B cell (primary cell): ENCODE measurements around the gene SLC24A4. TPM values are rescaled to one million over a fixed set of nuclear protein-coding genes. Genes with fewer than 3 reads are reported as not detected.

Source experiments
- ATAC-seq: fragments of 200-7000 bp; cut with Tn5 transposase; one replicate; pipeline ENCODE4 v1.10.0; 2021; ENCODE audit warnings: low read depth, mild to moderate bottlenecking, moderate number of reproducible peaks, moderate library complexity
- CTCF ChIA-PET: fragments of 350-600 bp; sonication (Branson Sonifier 250); formaldehyde crosslinking; loops from one replicate; lab custom pipeline; 2021; ENCODE audit warnings: antibody characterized with exemption, inconsistent platforms; lab: Charles Lee
- POLR2A ChIA-PET: fragments of 350-600 bp; sonication (Branson Sonifier 250); formaldehyde crosslinking; loops from one replicate; lab custom pipeline; 2021; ENCODE audit warnings: antibody characterized with exemption; lab: Charles Lee
- DNase-seq: peaks from one replicate; pipeline ENCODE4 v3.0.0; 2013
- H2AFZ ChIP-seq: 2 replicates; pipeline ENCODE4 v1.6.1; 2012; ENCODE audit warnings: mild to moderate bottlenecking, low read depth, low read length; ENCODE audit not compliant: insufficient read depth, poor library complexity, severe bottlenecking
- H3K27ac ChIP-seq, 2 donors: 1 replicate in 1 of 2; 2 replicates in 1 of 2; pipeline ENCODE4 v1.5.1; 2012 to 2013; ENCODE audit warnings: low read length in 2 of 2, mild to moderate bottlenecking in 2 of 2, moderate library complexity in 1 of 2
- H3K27me3 ChIP-seq, 4 experiments: fragments of 200-600 bp in 1 of 4; sonication (generic) in 1 of 4; replicated peaks in 1 of 4; 1 replicate in 2 of 4; 2 replicates in 2 of 4; pipeline versions ENCODE4 v1.6.1 to v1.7.0; 2013 to 2016; ENCODE audit warnings: low read length in 3 of 4, mild to moderate bottlenecking in 2 of 4, mixed read lengths in 1 of 4, moderate library complexity in 1 of 4; ENCODE audit not compliant: insufficient read depth in 4 of 4, control insufficient read depth in 3 of 4; ENCODE audit errors: control extremely low read depth in 1 of 4
- H3K36me3 ChIP-seq, 2 experiments: replicated peaks in 1 of 2; 1 replicate in 1 of 2; 2 replicates in 1 of 2; pipeline versions ENCODE4 v1.6.1 to v1.7.1; 2013; ENCODE audit warnings: low read length in 1 of 2; ENCODE audit not compliant: insufficient read depth in 2 of 2, control insufficient read depth in 1 of 2; ENCODE audit errors: control extremely low read depth in 1 of 2, extremely low read depth in 1 of 2
- H3K4me1 ChIP-seq, 2 donors: fragments of 200-600 bp in 1 of 2; sonication (generic) in 1 of 2; 1 replicate in 1 of 2; 2 replicates in 1 of 2; pipeline versions ENCODE4 v1.5.1 to v1.6.1; 2013 to 2017; ENCODE audit warnings: low read length in 2 of 2; ENCODE audit not compliant: control insufficient read depth in 2 of 2, insufficient read depth in 2 of 2
- H3K4me2 ChIP-seq: replicated peaks from 2 replicates; pipeline ENCODE3; 2012; ENCODE audit warnings: mild to moderate bottlenecking, low read depth, low read length; ENCODE audit not compliant: poor library complexity, severe bottlenecking
- H3K4me3 ChIP-seq, 5 experiments: fragments of 200-600 bp in 1 of 5; sonication (generic) in 1 of 5; 1 replicate in 3 of 5; 2 replicates in 2 of 5; pipeline versions ENCODE4 v1.5.1 to v1.7.0; 2011 to 2016; ENCODE audit warnings: low read length in 4 of 5, mild to moderate bottlenecking in 4 of 5, low read depth in 2 of 5, control low read depth in 1 of 5, moderate library complexity in 1 of 5; ENCODE audit not compliant: insufficient read depth in 1 of 5; ENCODE audit errors: control extremely low read depth in 1 of 5, extremely low read depth in 1 of 5
- H3K79me2 ChIP-seq: fragments of 200-600 bp; sonication (generic); one replicate; pipeline ENCODE4 v1.6.0; 2016; ENCODE audit warnings: low read length; ENCODE audit not compliant: control insufficient read depth, insufficient read depth
- H3K9ac ChIP-seq: fragments of 200-600 bp; sonication (generic); 2 replicates; pipeline ENCODE4 v1.6.1; 2017; ENCODE audit warnings: mild to moderate bottlenecking, low read length, moderate library complexity
- H3K9me3 ChIP-seq, 3 donors: one replicate each; pipeline versions ENCODE4 v1.6.1 to v1.7.1; 2013; ENCODE audit warnings: low read length in 2 of 3; ENCODE audit not compliant: control insufficient read depth in 2 of 3, insufficient read depth in 1 of 3; ENCODE audit errors: control extremely low read depth in 1 of 3
- H4K20me1 ChIP-seq: 2 replicates; pipeline ENCODE4 v1.6.0; 2012; ENCODE audit warnings: mild to moderate bottlenecking, low read length; ENCODE audit not compliant: insufficient read depth, control insufficient read depth, poor library complexity, severe bottlenecking
- H3K27ac Mint-ChIP-seq: one replicate; pipeline ENCODE4 v1.8.0; 2021; ENCODE audit warnings: mixed read lengths
- H3K27me3 Mint-ChIP-seq: one replicate; pipeline ENCODE4 v1.8.0; 2021; ENCODE audit warnings: mixed read lengths
- H3K4me1 Mint-ChIP-seq: one replicate; pipeline ENCODE4 v1.8.0; 2021; ENCODE audit warnings: mixed read lengths
- H3K4me3 Mint-ChIP-seq: one replicate; pipeline ENCODE4 v1.8.0; 2021; ENCODE audit warnings: mixed read lengths
- H3K9me3 Mint-ChIP-seq: one replicate; pipeline ENCODE4 v1.8.0; 2022; ENCODE audit warnings: mixed read lengths; ENCODE audit not compliant: insufficient read depth
- CTCF ChIP-seq: fragments of 200-600 bp; IDR thresholded peaks from one replicate; pipeline ENCODE4 v1.8.0; 2022; ENCODE audit warnings: antibody characterized with exemption, mild to moderate bottlenecking
- EZH2 ChIP-seq: IDR thresholded peaks from 2 replicates; pipeline ENCODE4 v1.6.1; 2012; ENCODE audit warnings: borderline replicate concordance, low read depth, mild to moderate bottlenecking, moderate library complexity, low read length; ENCODE audit not compliant: insufficient read depth, poor library complexity, severe bottlenecking
- WGBS: methylation state at CpG from one replicate; pipeline ENCODE4 v1.1.5; 2013; ENCODE audit warnings: missing lambda C conversion rate; ENCODE audit not compliant: insufficient coverage; 5-methylcytosine and 5-hydroxymethylcytosine counted together
- intact Hi-C: fragments of 100-400 bp; cut with micrococcal nuclease; formaldehyde crosslinking; loops from one replicate; pipeline ENCODE4 v1.10.0; 2022
- polyA plus RNA-seq: library from polyadenylated mRNA; depleted of rRNA; stranded (reverse); fragments of >200 nt; gene quantifications from 2 replicates; pipeline ENCODE4 v1.2.3, GENCODE V29; 2012
- total RNA-seq, 2 donors: library from RNA; stranded (reverse); fragments of 120-200 nt in 1 of 2; gene quantifications; 1 replicate in 1 of 2; 2 replicates in 1 of 2; pipeline versions ENCODE4 v1.2.3 to v1.2.4, GENCODE V29; 2013 to 2022

SLC24A4 gene
- total and polyA plus RNA-seq, 2 donors (not counting 1 experiment from before 2014, with no cell fraction given), result 0.19 TPM; not detected in 1

- CTCF ChIA-PET, result no interaction called here
- DNase-seq, result no peak
These were observed 142.5 kb downstream of the SLC24A4 start for GRCh38 chr14:92465353-92466055.

More at GRCh38 chr14:92465353-92466055, 142.5 kb downstream of the SLC24A4 start:
- Histone ChIP-seq H3K36me3 (no peaks in the 10 kb centered on the region), H4K20me1 (no peaks in the 10 kb centered on the region), H3K27ac (no peak overlapping the region), H3K9ac (no peak overlapping the region), H3K4me1 (peaks cover 13 to 15% of the 10 kb centered on the region in 2 donors), H3K4me2 (no peak overlapping the region), H3K4me3 (no peak overlapping the region), H3K79me2 (no peaks in the 10 kb centered on the region), H2AFZ (no peak overlapping the region), H3K9me3 (peaks cover 0 to 19% (median 8%) of the 10 kb centered on the region in 3 donors), H3K27me3 (peaks cover 0 to 16% (median 5%) of the 10 kb centered on the region in 4 experiments)
- no peak overlapping the region for H3K27ac Mint-ChIP-seq
- no peak overlapping the region for H3K4me3 Mint-ChIP-seq
- no peak for ATAC-seq
- WGBS, result 88% methylated on average over 13 of the region's 13 CpGs
- TF ChIP-seq EZH2, result no peak
- TF ChIP-seq CTCF, result no peak
- peaks cover 4% of the 10 kb centered on the region for H3K9me3 Mint-ChIP-seq
- peaks cover 6% of the 10 kb centered on the region for H3K4me1 Mint-ChIP-seq
- intact Hi-C loops, result no loop called here
- peaks cover 10% of the 10 kb centered on the region for H3K27me3 Mint-ChIP-seq
- POLR2A ChIA-PET, result no interaction called here
